K562 (cell line): ENCODE data around the gene VPS13D.

Source experiments
- BACH1 ChIP-seq: fragments of 200-800 bp; sonication (Bioruptor generic); IDR thresholded peaks from 2 replicates; pipeline ENCODE4 v1.6.1; 2016; ENCODE audit warnings: missing genetic modification characterization, missing compliant biosample characterization
- PHF20 ChIP-seq: fragments of 450-650 bp; IDR thresholded peaks from 2 replicates; pipeline ENCODE4 v1.6.1; 2018; ENCODE audit not compliant: partially characterized antibody
- POLR2A ChIP-seq: fragments of 450-650 bp; conservative IDR thresholded peaks from 2 replicates; pipeline ENCODE4 v1.6.1; 2016
- REST ChIP-seq, 2 experiments: fragments of 450-650 bp; formaldehyde crosslinking in 1 of 2; IDR thresholded peaks; 2 replicates each; pipeline versions ENCODE4 v1.4.0 to v1.6.1; 2014 to 2020; ENCODE audit warnings: mild to moderate bottlenecking in 2 of 2, borderline replicate concordance in 1 of 2, low read depth in 1 of 2
- TAF1 ChIP-seq: IDR thresholded peaks from 2 replicates; pipeline ENCODE4 v1.6.1; 2011; ENCODE audit warnings: mild to moderate bottlenecking, low read length, moderate library complexity; ENCODE audit not compliant: insufficient read depth, control insufficient read depth, severe bottlenecking; ENCODE audit errors: extremely low read depth
- TCF7L2 ChIP-seq: fragments of 150-350 bp; IDR thresholded peaks from 2 replicates; pipeline ENCODE4 v1.6.1; 2016; ENCODE audit warnings: low read depth, mild to moderate bottlenecking, low read length, moderate library complexity

- no peak for TF ChIP-seq PHF20
- no peak for TF ChIP-seq TAF1
- TF ChIP-seq TCF7L2: no peak
- no peak for TF ChIP-seq BACH1 (tag)
- TF ChIP-seq POLR2A: no peak
- TF ChIP-seq REST (IDR thresholded peaks at IDR 0.05; ENCODE audit: borderline replicate concordance): no peak
- TF ChIP-seq REST (CRISPR knock-in tag; IDR thresholded peaks at IDR 0.05; ENCODE audit: low read depth): no peak
Measured at GRCh38 chr1:12511128-12511484, 281.3 kb downstream of the VPS13D start.
